Left lung (tissue), 10 donors: ENCODE data around the gene CALM1. TPM values are rescaled to one million over a fixed set of nuclear protein-coding genes. Genes with fewer than 3 reads are reported as not detected.

Experiments
- ATAC-seq: fragments of 200-7000 bp; cut with Tn5 transposase; one replicate; pipeline ENCODE4 v1.9.1; 2020; ENCODE audit warnings: moderate library complexity
- DNase-seq, 4 donors: peaks; one replicate each; pipeline ENCODE4 v3.0.0-alpha.2; 2013 to 2020
- H3K27ac ChIP-seq, 2 donors: fragments of 200-600 bp; sonication (generic) in 1 of 2; one replicate each; pipeline versions ENCODE4 v1.5.0 to v1.8.0; 2020 to 2021
- H3K27me3 ChIP-seq, 2 donors: fragments of 200-600 bp; sonication (generic) in 1 of 2; one replicate each; pipeline versions ENCODE4 v1.5.0 to v1.8.0; 2020 to 2021
- H3K36me3 ChIP-seq, 2 donors: fragments of 200-600 bp; sonication (generic) in 1 of 2; one replicate each; pipeline versions ENCODE4 v1.5.0 to v1.8.0; 2020 to 2021
- H3K4me1 ChIP-seq, 2 donors: fragments of 200-600 bp; one replicate each; pipeline ENCODE4 v1.8.0; 2021
- H3K4me3 ChIP-seq, 2 donors: fragments of 200-600 bp; sonication (generic) in 1 of 2; one replicate each; pipeline versions ENCODE4 v1.5.0 to v1.8.0; 2020 to 2021; ENCODE audit warnings: mild to moderate bottlenecking in 1 of 2
- H3K9me3 ChIP-seq, 2 donors: fragments of 200-600 bp; sonication (generic) in 1 of 2; one replicate each; pipeline versions ENCODE4 v1.5.0 to v1.8.0; 2020 to 2021
- CTCF ChIP-seq, 2 donors: fragments of 200-600 bp; sonication (generic) in 1 of 2; IDR thresholded peaks; one replicate each; pipeline versions ENCODE4 v1.5.0 to v1.8.0; 2021; ENCODE audit warnings: antibody characterized with exemption in 2 of 2
- intact Hi-C, 2 donors: fragments of 100-400 bp; cut with DNase I; formaldehyde crosslinking; loops; one replicate each; pipeline versions ENCODE4 v1.11.2 to v1.14.2; 2022
- polyA plus RNA-seq, 6 donors: library from polyadenylated mRNA; unstranded; fragments of 120-200 nt; gene quantifications; one replicate each; pipeline ENCODE4 v1.2.1, GENCODE V29; 2013; ENCODE audit not compliant: insufficient read length in 6 of 6
- total RNA-seq, 2 donors: library from RNA; stranded (reverse); fragmentation: NEBNext Ultra II Directional; extraction: Animal tissue kit (Norgen Biotek cat#: 25700); gene quantifications; one replicate each; pipeline ENCODE4 v1.2.1, GENCODE V29; 2021
- donor health status: DM: no; HTN: yes; CAD: no.
- donor health status: DM: no; HTN: no; CAD: no.

Gene CALM1
- total and polyA plus RNA-seq, 8 donors: 553 to 767 (median 654) TPM

GRCh38 chr14:90416720-90417119 is 19.9 kb downstream of the CALM1 start:
- Histone ChIP-seq H3K4me3 (no peak overlapping the region), H3K4me1 (peaks cover 0 to 2% of the 10 kb centered on the region in 2 donors), H3K9me3 (no peaks in the 10 kb centered on the region), H3K27ac (no peak overlapping the region), H3K27me3 (no peaks in the 10 kb centered on the region), H3K36me3 (no peaks in the 10 kb centered on the region)
- intact Hi-C loops: no loop called here
- no peak for ATAC-seq
- no peak for TF ChIP-seq CTCF (IDR thresholded peaks at IDR 0.05)
- DNase-seq: peak in 1 of 4 donors; percentile 52

DNA sequence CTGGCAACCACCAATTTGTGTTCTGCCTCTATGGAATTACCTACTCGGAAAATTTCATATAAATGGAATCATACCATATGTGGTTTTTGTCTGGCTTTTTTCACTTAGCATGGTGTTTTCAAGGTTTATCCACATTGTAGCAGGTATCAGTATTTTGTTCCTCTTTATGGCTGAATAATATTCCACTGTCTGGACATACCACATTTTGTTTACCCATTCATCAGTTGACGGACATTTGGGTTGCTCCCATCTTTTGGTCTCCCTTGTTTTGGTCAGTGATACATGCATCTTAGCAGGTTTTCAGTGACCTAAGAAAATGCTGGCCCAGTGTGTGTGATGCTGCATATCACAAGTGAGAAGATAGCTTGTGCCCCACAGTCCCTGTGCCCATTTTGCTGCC is 21.2 kb downstream of the CALM1 start:
- Histone ChIP-seq H3K9me3 (no peaks in the 10 kb centered on the region), H3K36me3 (no peaks in the 10 kb centered on the region), H3K4me1 (peaks cover 0 to 2% of the 10 kb centered on the region in 2 donors), H3K27me3 (no peaks in the 10 kb centered on the region), H3K27ac (no peak overlapping the region), H3K4me3 (no peak overlapping the region)
- intact Hi-C loops: no loop called here
- no peak for DNase-seq
- no peak for TF ChIP-seq CTCF (IDR thresholded peaks at IDR 0.05)
- no peak for ATAC-seq

DNA sequence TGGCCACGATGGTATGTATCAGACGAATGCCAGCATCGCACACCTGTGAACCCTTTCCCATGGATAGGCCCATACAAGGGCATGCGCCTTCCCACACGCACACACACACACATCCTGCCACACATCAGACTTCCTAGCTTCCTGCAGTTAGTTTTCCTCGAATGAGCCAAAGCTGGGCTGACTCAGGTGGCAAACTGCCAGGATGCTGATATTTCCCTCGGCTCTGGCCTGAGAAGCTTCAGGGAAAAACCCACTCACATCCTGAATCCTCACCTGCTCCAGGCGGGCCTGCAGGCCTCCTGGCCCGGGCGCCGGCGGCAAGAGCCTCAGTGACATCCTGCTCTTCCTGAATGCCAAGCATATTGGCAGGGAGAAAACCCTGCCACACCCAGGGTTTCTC is 22.4 kb downstream of the CALM1 start:
- Histone ChIP-seq H3K27ac (peak overlapping the region in 1 of 2 donors; percentile 33), H3K4me1 (peaks cover 0 to 2% of the 10 kb centered on the region in 2 donors), H3K4me3 (no peak overlapping the region), H3K27me3 (no peaks in the 10 kb centered on the region), H3K36me3 (no peaks in the 10 kb centered on the region), H3K9me3 (no peaks in the 10 kb centered on the region)
- ATAC-seq: peak; percentile 78
- no peak for TF ChIP-seq CTCF (IDR thresholded peaks at IDR 0.05)
- peak in 3 of 4 donors; percentile 67 to 90 (median 76) for DNase-seq
- intact Hi-C loops: no loop called here

- Histone ChIP-seq H3K27ac (no peak overlapping the region), H3K9me3 (no peaks in the 10 kb centered on the region), H3K27me3 (no peaks in the 10 kb centered on the region), H3K4me1 (peaks cover 0 to 2% of the 10 kb centered on the region in 2 donors), H3K4me3 (no peak overlapping the region), H3K36me3 (no peaks in the 10 kb centered on the region)
- TF ChIP-seq CTCF (IDR thresholded peaks at IDR 0.05): no peak
- intact Hi-C loops: no loop called here
- ATAC-seq (no peak), DNase-seq (no peak)
Measured at GRCh38 chr14:90421001-90421631, 24.3 kb downstream of the CALM1 start.

DNA sequence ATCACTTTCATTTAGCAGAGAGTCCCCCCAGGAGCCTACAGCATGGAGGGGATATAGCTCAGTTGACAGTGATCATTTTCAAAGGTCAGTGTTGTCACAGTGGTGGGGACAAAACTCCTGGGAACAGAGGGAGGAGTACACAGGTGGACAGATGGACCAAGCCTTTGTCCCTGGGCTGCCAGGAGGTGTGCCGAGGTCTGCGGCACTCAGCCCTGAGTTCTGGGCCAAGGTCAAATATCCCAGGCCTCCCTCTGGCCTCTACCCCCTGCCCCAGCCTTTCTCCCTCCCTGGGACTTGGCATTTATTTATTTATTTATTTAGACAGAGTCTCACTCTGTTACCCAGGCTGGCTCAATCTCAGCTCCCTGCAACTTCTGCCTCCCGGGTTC is 24.8 kb downstream of the CALM1 start:
- intact Hi-C loops: no loop called here
- ATAC-seq (no peak), DNase-seq (no peak)
- no peaks in the 10 kb centered on the region for H3K27me3 ChIP-seq
- no peak overlapping the region for H3K27ac ChIP-seq
- H3K9me3 ChIP-seq: no peaks in the 10 kb centered on the region
- TF ChIP-seq CTCF (IDR thresholded peaks at IDR 0.05): no peak
- no peak overlapping the region for H3K4me3 ChIP-seq
- H3K36me3 ChIP-seq: no peaks in the 10 kb centered on the region
- H3K4me1 ChIP-seq: peaks cover 2% of the 10 kb centered on the region in 2 donors
